Measurements from ENCODE around the gene CUTA.

CUTA gene

DNA sequence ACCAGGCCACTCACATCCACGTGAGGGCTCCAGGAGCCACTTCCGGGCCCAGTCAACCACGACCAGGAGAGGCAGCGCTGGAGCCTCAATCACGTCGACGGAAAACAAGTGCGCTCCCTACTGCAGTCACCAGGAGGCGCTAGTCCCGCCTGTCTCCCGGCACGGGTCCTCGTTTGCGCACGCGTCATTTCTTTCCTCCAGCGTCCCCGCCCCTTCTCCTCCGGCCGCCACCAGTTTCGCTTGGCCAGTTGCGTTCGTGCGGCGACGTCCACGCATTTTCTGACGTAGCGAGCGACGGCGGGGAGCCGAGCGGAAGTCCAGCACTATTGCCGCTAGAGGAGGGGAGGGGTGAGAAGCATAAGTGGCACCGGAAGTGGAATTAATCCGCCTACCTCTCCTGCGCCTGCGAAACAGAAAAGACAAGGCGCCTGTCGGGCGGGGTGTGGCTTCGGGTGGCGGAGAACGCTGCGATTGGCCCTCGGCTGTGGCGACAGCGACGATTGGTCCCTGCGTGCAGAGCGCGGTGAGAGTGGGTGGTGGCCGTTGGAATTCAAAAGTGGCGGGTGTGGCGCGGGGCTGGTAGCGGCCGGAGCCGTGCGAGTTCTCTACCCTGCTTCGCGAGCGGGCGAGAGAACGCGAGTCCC lies 26.5 kb downstream of the CUTA start, which contains the start of gene KIFC1 (continued):
- TF ChIP-seq, protein P1, sequence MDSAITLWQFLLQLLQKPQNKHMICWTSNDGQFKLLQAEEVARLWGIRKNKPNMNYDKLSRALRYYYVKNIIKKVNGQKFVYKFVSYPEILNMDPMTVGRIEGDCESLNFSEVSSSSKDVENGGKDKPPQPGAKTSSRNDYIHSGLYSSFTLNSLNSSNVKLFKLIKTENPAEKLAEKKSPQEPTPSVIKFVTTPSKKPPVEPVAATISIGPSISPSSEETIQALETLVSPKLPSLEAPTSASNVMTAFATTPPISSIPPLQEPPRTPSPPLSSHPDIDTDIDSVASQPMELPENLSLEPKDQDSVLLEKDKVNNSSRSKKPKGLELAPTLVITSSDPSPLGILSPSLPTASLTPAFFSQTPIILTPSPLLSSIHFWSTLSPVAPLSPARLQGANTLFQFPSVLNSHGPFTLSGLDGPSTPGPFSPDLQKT (IDR thresholded peaks at IDR 0.05; ENCODE audit: borderline replicate concordance, low read depth, low read length), result peak; percentile 75; the same call in 1 of the 2 replicates
- TF ChIP-seq, protein P2, sequence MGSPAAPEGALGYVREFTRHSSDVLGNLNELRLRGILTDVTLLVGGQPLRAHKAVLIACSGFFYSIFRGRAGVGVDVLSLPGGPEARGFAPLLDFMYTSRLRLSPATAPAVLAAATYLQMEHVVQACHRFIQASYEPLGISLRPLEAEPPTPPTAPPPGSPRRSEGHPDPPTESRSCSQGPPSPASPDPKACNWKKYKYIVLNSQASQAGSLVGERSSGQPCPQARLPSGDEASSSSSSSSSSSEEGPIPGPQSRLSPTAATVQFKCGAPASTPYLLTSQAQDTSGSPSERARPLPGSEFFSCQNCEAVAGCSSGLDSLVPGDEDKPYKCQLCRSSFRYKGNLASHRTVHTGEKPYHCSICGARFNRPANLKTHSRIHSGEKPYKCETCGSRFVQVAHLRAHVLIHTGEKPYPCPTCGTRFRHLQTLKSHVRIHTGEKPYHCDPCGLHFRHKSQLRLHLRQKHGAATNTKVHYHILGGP (tag by site-specific recombination; IDR thresholded peaks at IDR 0.05), result no peak
- peak; percentile 14; the same call in 1 of the 2 replicates for TF ChIP-seq ZNF133 (tag by site-specific recombination; IDR thresholded peaks at IDR 0.05)

DNA sequence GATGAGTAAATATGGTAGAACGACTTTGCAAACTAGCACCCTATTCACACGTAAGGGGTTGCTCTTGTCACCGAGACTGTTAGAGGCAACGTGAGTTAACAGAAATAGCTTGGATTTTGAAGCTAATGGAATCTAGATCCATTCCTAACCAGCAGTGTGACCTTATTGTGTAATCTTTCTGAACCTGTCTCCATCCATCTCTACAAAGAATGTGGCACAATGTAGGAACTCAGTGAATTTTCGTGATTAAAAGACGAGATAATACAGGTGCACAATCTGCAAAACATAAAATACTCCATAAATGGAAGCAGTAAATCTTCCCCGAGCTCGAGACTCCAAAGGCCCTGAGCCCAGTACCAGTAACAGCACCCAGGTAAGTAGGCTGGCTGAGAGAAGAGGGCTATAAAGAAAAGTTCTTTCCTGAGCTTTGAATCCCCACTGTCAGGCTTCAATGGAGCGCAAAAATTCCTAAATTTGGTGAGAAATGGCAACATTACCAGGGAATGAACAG lies 27.1 kb downstream of the CUTA start:
- no peaks in the 10 kb centered on the region for H3K9me3 ChIP-seq (ENCODE audit: control insufficient read depth, insufficient read depth, low read depth, low read length)
- H3K4me3 ChIP-seq (ENCODE audit: low read depth, low read length), result peak overlapping the region; percentile 6
- peaks cover 0 to 15% of the 10 kb centered on the region in 2 experiments; a peak in 2 of 3 replicates for H3K36me3 ChIP-seq (ENCODE audit: control insufficient read depth in 2 of 2, insufficient read depth in 1 of 2, low read length in 2 of 2)
- H3K4me1 ChIP-seq (ENCODE audit: control insufficient read depth, insufficient read depth, low read length), result peaks cover 10% of the 10 kb centered on the region
- ChIA-PET POLR2A (interaction anchor here (1.0 kb wide), 1 partner anchor 114 kb away, joined by 4 read pairs; the partner anchor contains the start of gene B3GALT4), CTCF (interaction anchor here (0.5 to 1.6 kb wide), 45 partner anchors 9 to 190 kb away, joined by 3 to 21 read pairs (median 5); partner anchors contain the start of genes B3GALT4, RPS18, VPS52 and ZBTB22)
- peak overlapping the region; percentile 27 for H3K27ac ChIP-seq (ENCODE audit: extremely low read depth, low read depth, low read length)
- TF ChIP-seq, protein P3, sequence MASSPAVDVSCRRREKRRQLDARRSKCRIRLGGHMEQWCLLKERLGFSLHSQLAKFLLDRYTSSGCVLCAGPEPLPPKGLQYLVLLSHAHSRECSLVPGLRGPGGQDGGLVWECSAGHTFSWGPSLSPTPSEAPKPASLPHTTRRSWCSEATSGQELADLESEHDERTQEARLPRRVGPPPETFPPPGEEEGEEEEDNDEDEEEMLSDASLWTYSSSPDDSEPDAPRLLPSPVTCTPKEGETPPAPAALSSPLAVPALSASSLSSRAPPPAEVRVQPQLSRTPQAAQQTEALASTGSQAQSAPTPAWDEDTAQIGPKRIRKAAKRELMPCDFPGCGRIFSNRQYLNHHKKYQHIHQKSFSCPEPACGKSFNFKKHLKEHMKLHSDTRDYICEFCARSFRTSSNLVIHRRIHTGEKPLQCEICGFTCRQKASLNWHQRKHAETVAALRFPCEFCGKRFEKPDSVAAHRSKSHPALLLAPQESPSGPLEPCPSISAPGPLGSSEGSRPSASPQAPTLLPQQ (tag by site-specific recombination; IDR thresholded peaks at IDR 0.05), result no peak
- TF ChIP-seq, protein P4, sequence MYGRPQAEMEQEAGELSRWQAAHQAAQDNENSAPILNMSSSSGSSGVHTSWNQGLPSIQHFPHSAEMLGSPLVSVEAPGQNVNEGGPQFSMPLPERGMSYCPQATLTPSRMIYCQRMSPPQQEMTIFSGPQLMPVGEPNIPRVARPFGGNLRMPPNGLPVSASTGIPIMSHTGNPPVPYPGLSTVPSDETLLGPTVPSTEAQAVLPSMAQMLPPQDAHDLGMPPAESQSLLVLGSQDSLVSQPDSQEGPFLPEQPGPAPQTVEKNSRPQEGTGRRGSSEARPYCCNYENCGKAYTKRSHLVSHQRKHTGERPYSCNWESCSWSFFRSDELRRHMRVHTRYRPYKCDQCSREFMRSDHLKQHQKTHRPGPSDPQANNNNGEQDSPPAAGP (tag by site-specific recombination; IDR thresholded peaks at IDR 0.05), result no peak
- no peak for TF ChIP-seq ZNF239 (tag by site-specific recombination; IDR thresholded peaks at IDR 0.05)
- TF ChIP-seq KLF9 (tag by site-specific recombination; IDR thresholded peaks at IDR 0.05; ENCODE audit: low read depth), result no peak
- peak; percentile 47; the same call in 1 of the 2 replicates for TF ChIP-seq ZNF324 (tag by site-specific recombination; IDR thresholded peaks at IDR 0.05)
- peak; percentile 35; the same call in 1 of the 2 replicates for TF ChIP-seq ZFP37 (tag by site-specific recombination; IDR thresholded peaks at IDR 0.05)
- TF ChIP-seq, protein P5, sequence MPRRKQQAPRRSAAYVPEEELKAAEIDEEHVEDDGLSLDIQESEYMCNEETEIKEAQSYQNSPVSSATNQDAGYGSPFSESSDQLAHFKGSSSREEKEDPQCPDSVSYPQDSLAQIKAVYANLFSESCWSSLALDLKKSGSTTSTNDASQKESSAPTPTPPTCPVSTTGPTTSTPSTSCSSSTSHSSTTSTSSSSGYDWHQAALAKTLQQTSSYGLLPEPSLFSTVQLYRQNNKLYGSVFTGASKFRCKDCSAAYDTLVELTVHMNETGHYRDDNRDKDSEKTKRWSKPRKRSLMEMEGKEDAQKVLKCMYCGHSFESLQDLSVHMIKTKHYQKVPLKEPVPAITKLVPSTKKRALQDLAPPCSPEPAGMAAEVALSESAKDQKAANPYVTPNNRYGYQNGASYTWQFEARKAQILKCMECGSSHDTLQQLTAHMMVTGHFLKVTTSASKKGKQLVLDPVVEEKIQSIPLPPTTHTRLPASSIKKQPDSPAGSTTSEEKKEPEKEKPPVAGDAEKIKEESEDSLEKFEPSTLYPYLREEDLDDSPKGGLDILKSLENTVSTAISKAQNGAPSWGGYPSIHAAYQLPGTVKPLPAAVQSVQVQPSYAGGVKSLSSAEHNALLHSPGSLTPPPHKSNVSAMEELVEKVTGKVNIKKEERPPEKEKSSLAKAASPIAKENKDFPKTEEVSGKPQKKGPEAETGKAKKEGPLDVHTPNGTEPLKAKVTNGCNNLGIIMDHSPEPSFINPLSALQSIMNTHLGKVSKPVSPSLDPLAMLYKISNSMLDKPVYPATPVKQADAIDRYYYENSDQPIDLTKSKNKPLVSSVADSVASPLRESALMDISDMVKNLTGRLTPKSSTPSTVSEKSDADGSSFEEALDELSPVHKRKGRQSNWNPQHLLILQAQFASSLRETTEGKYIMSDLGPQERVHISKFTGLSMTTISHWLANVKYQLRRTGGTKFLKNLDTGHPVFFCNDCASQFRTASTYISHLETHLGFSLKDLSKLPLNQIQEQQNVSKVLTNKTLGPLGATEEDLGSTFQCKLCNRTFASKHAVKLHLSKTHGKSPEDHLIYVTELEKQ (tag by site-specific recombination; IDR thresholded peaks at IDR 0.05; ENCODE audit: borderline replicate concordance), result 0 out of 2 replicates have a peak, but pooled peaks have one; percentile 11
- no peak for TF ChIP-seq ZNF23 (tag by site-specific recombination; IDR thresholded peaks at IDR 0.05; ENCODE audit: borderline replicate concordance)
- TF ChIP-seq, protein P6, sequence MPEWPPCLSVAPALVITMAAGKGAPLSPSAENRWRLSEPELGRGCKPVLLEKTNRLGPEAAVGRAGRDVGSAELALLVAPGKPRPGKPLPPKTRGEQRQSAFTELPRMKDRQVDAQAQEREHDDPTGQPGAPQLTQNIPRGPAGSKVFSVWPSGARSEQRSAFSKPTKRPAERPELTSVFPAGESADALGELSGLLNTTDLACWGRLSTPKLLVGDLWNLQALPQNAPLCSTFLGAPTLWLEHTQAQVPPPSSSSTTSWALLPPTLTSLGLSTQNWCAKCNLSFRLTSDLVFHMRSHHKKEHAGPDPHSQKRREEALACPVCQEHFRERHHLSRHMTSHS (tag by site-specific recombination; IDR thresholded peaks at IDR 0.05), result no peak
- peak; percentile 64; the same call in 1 of the 2 replicates for TF ChIP-seq IKZF3 (tag by site-specific recombination; IDR thresholded peaks at IDR 0.05)
- TF ChIP-seq ZNF677 (tag by site-specific recombination; IDR thresholded peaks at IDR 0.05), result no peak
- TF ChIP-seq, protein P7, sequence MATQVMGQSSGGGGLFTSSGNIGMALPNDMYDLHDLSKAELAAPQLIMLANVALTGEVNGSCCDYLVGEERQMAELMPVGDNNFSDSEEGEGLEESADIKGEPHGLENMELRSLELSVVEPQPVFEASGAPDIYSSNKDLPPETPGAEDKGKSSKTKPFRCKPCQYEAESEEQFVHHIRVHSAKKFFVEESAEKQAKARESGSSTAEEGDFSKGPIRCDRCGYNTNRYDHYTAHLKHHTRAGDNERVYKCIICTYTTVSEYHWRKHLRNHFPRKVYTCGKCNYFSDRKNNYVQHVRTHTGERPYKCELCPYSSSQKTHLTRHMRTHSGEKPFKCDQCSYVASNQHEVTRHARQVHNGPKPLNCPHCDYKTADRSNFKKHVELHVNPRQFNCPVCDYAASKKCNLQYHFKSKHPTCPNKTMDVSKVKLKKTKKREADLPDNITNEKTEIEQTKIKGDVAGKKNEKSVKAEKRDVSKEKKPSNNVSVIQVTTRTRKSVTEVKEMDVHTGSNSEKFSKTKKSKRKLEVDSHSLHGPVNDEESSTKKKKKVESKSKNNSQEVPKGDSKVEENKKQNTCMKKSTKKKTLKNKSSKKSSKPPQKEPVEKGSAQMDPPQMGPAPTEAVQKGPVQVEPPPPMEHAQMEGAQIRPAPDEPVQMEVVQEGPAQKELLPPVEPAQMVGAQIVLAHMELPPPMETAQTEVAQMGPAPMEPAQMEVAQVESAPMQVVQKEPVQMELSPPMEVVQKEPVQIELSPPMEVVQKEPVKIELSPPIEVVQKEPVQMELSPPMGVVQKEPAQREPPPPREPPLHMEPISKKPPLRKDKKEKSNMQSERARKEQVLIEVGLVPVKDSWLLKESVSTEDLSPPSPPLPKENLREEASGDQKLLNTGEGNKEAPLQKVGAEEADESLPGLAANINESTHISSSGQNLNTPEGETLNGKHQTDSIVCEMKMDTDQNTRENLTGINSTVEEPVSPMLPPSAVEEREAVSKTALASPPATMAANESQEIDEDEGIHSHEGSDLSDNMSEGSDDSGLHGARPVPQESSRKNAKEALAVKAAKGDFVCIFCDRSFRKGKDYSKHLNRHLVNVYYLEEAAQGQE (tag by site-specific recombination; IDR thresholded peaks at IDR 0.05), result no peak
- no peak for TF ChIP-seq ZBTB17 (tag by site-specific recombination; IDR thresholded peaks at IDR 0.05)

Data from HEK293 (cell line).